Heart left ventricle (tissue), 16 donors: ENCODE results near the gene TTLL5. TPM values are rescaled to one million over a fixed set of nuclear protein-coding genes. Genes with fewer than 3 reads are reported as not detected.

ENCODE experiments used
- ATAC-seq, 4 donors: fragments of 200-7000 bp; cut with Tn5 transposase; one replicate each; pipeline ENCODE4 v1.9.1; 2020 to 2022; ENCODE audit warnings: moderate library complexity in 4 of 4, mild to moderate bottlenecking in 3 of 4, moderate number of reproducible peaks in 1 of 4
- DNase-seq, 5 donors: peaks; one replicate each; pipeline ENCODE4 v3.0.0-alpha.2; 2020
- H3K27ac ChIP-seq, 12 donors: fragments of 200-600 bp; sonication (generic) in 4 of 12; one replicate each; pipeline versions ENCODE4 v1.5.0 to v1.8.0; 2016 to 2022; ENCODE audit warnings: mild to moderate bottlenecking in 2 of 12
- H3K27me3 ChIP-seq, 9 donors: fragments of 200-600 bp; sonication (generic) in 2 of 9; one replicate each; pipeline versions ENCODE4 v1.5.1 to v1.8.0; 2016 to 2022; ENCODE audit warnings: mild to moderate bottlenecking in 3 of 9
- H3K36me3 ChIP-seq, 9 donors: fragments of 200-600 bp; sonication (generic) in 2 of 9; one replicate each; pipeline versions ENCODE4 v1.5.0 to v1.8.0; 2018 to 2022; ENCODE audit warnings: mild to moderate bottlenecking in 2 of 9
- H3K4me1 ChIP-seq, 12 donors: fragments of 200-600 bp; sonication (generic) in 4 of 12; one replicate each; pipeline versions ENCODE4 v1.5.0 to v1.8.0; 2016 to 2022; ENCODE audit warnings: mild to moderate bottlenecking in 3 of 12
- H3K4me3 ChIP-seq, 12 donors: fragments of 200-600 bp; sonication (generic) in 4 of 12; one replicate each; pipeline versions ENCODE4 v1.5.0 to v1.8.0; 2017 to 2022; ENCODE audit warnings: mild to moderate bottlenecking in 9 of 12, moderate library complexity in 4 of 12
- H3K9me3 ChIP-seq, 12 donors: fragments of 200-600 bp; sonication (generic) in 4 of 12; one replicate each; pipeline versions ENCODE4 v1.5.0 to v1.8.0; 2016 to 2022; ENCODE audit warnings: mild to moderate bottlenecking in 1 of 12
- POLR2A ChIP-seq, 2 donors: fragments of 450-650 bp; IDR thresholded peaks; one replicate each; pipeline ENCODE4 v1.6.1; 2017; ENCODE audit warnings: antibody characterized with exemption in 2 of 2, mild to moderate bottlenecking in 2 of 2, moderate library complexity in 2 of 2
- WGBS, 4 donors: extraction: QIAGEN DNeasy Blood & Tissue Kit in 2 of 4; methylation state at CpG; one replicate each; pipeline versions ENCODE4 v1.1.5 to v1.1.7; 2013 to 2018; 5-methylcytosine and 5-hydroxymethylcytosine counted together
- intact Hi-C, 10 donors: fragments of 100-400 bp; cut with DNase I; formaldehyde crosslinking; loops; one replicate each; pipeline versions ENCODE4 v1.11.1 to v1.14.2; 2022
- polyA plus RNA-seq, 2 donors: library from polyadenylated mRNA; stranded (reverse); fragments of 200-250 nt; gene quantifications; one replicate each; pipeline ENCODE4 v1.2.3, GENCODE V29; 2013
- total RNA-seq, 9 donors: library from RNA; depleted of rRNA in 2 of 9; stranded (reverse); fragments of >200 nt in 2 of 9; fragmentation: NEBNext Ultra II Directional in 3 of 9; extraction: Animal tissue kit (Norgen Biotek cat#: 25700) in 3 of 9; gene quantifications; one replicate each; pipeline versions ENCODE4 v1.1.0 to v1.2.4, GENCODE V29; 2016 to 2023
- TF ChIP-seq, protein P1 (sequence below), 12 donors: fragments of 200-600 bp; sonication (generic) in 4 of 12; IDR thresholded peaks; one replicate each; pipeline versions ENCODE4 v1.5.0 to v1.8.0; 2018 to 2022; ENCODE audit warnings: antibody characterized with exemption in 12 of 12, mild to moderate bottlenecking in 5 of 12
- donor health status: ischemic (EF 13 %, LVEDD 7.1; RV severe dilation, severe dysfunction).
- donor health status: healthy with polysubstance abuse.
- donor health status: DM: no; HTN: yes; CAD: no.
- donor health status: DM: no; HTN: no; CAD: no.
- donor health status: ischemic (EF 25% LVEDD 6.9; RV normal size, moderate dysfunction).
- donor health status: ischemic (EF 25% LVEDD 5.7; RV mildly dilated, moderate dysfunction).
- donor health status: healthy.
- donor health status: DM: yes; HTN: yes; CAD: no.
- donor health status: ischemic (EF 35%, LVEDD 5.7; RV mildly dilated, moderate dysfunction).
- donor health status: nonischemic (EF 11% LVEDD 7.7; RV severe dilation, severe dysfunction).
- donor health status: DM: yes; HTN: yes; CAD: no.
- donor health status: PGD.
- donor health status: ischemic (EF 29% LVEDD 5.4; RV normal size, mild dysfunction).
- donor health status: nonischemic (EF 23%, LVEDD 6.1; RV moderate dilation, normal function).

The TTLL5 gene
- total and polyA plus RNA-seq, 11 donors, result 6.2 to 24.6 (median 15.8) TPM

DNA sequence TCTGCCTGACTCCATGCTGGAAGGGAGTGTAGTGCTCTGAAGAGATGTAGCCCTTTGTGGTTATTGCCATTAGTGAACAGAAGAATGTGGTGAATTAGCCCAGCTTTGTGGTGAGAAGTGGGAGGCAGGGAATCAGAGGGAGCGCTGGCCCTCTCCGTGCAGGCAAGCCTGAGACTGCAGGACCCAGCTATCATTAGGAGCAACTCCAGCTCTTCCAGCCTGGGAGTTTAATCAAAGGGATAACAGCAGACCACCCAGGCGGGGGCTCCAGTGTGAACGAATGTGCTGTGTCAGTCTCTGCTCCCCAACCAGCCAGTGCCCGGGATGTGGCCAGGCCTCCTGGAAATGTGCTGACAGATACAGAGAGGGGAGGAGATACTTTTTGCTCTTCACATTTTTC, 142.7 kb downstream of the TTLL5 start:
- H3K36me3 ChIP-seq, result peaks cover 0 to 25% (median 0%) of the 10 kb centered on the region in 9 donors
- no peak for TF ChIP-seq POLR2A (IDR thresholded peaks at IDR 0.05)
- TF ChIP-seq, protein P1, sequence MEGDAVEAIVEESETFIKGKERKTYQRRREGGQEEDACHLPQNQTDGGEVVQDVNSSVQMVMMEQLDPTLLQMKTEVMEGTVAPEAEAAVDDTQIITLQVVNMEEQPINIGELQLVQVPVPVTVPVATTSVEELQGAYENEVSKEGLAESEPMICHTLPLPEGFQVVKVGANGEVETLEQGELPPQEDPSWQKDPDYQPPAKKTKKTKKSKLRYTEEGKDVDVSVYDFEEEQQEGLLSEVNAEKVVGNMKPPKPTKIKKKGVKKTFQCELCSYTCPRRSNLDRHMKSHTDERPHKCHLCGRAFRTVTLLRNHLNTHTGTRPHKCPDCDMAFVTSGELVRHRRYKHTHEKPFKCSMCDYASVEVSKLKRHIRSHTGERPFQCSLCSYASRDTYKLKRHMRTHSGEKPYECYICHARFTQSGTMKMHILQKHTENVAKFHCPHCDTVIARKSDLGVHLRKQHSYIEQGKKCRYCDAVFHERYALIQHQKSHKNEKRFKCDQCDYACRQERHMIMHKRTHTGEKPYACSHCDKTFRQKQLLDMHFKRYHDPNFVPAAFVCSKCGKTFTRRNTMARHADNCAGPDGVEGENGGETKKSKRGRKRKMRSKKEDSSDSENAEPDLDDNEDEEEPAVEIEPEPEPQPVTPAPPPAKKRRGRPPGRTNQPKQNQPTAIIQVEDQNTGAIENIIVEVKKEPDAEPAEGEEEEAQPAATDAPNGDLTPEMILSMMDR (IDR thresholded peaks at IDR 0.05), result no peak
- 68 to 76% (median 72%) methylated on average over 5 of the region's 5 CpGs for WGBS, 4 donors
- no peaks in the 10 kb centered on the region for H3K27me3 ChIP-seq
- DNase-seq, result no peak
- peaks cover 0 to 17% (median 0%) of the 10 kb centered on the region in 12 donors for H3K9me3 ChIP-seq
- peak in 1 of 4 donors; percentile 14 for ATAC-seq
- H3K27ac ChIP-seq, result peak overlapping the region in 1 of 12 donors; percentile 65
- intact Hi-C loops, result loop anchor here in 4 of 10 donors (5.0 to 10.0 kb wide), 4 partner anchors 61 to 179 kb away; partner anchors contain the start of gene TGFB3 (in 1 of the 4)
- peaks cover 0 to 34% (median 16%) of the 10 kb centered on the region in 12 donors for H3K4me1 ChIP-seq
- no peak overlapping the region for H3K4me3 ChIP-seq

- no peaks in the 10 kb centered on the region for H3K27me3 ChIP-seq
- intact Hi-C loops, result loop anchor here in 4 of 10 donors (5.0 to 10.0 kb wide), 4 partner anchors 60 to 178 kb away; partner anchors contain the start of gene TGFB3 (in 1 of the 4)
- WGBS, 4 donors, result 39 to 53% (median 51%) methylated on average over 2 of the region's 2 CpGs
- peaks cover 0 to 10% (median 0%) of the 10 kb centered on the region in 12 donors for H3K9me3 ChIP-seq
- ATAC-seq (peak in 3 of 4 donors; percentile 31 to 79 (median 73)), DNase-seq (no peak)
- H3K27ac ChIP-seq, result peak overlapping the region in 8 of 12 donors; percentile 10 to 74 (median 50)
- peaks cover 0 to 16% (median 0%) of the 10 kb centered on the region in 9 donors for H3K36me3 ChIP-seq
- H3K4me3 ChIP-seq, result no peak overlapping the region
- TF ChIP-seq POLR2A (IDR thresholded peaks at IDR 0.05), result no peak
- TF ChIP-seq, protein P1 (IDR thresholded peaks at IDR 0.05), result no peak
- H3K4me1 ChIP-seq, result peaks cover 0 to 34% (median 16%) of the 10 kb centered on the region in 12 donors
Observed at GRCh38 chr14:75804570-75805275, 143.7 kb downstream of the TTLL5 start.

GRCh38 chr14:75805646-75806045, 144.6 kb downstream of the TTLL5 start:
- H3K4me3 ChIP-seq, result no peak overlapping the region
- H3K27me3 ChIP-seq, result no peaks in the 10 kb centered on the region
- H3K36me3 ChIP-seq, result peaks cover 0 to 7% (median 0%) of the 10 kb centered on the region in 9 donors
- H3K4me1 ChIP-seq, result peaks cover 0 to 34% (median 16%) of the 10 kb centered on the region in 12 donors
- intact Hi-C loops, result loop anchor here in 2 of 10 donors (10.0 kb wide), 2 partner anchors 59 to 169 kb away; no protein-coding TSS in a partner anchor
- no peak for ATAC-seq
- no peak for TF ChIP-seq POLR2A (IDR thresholded peaks at IDR 0.05)
- TF ChIP-seq, protein P1 (IDR thresholded peaks at IDR 0.05), result no peak
- peak overlapping the region in 9 of 12 donors; percentile 28 to 74 (median 65) for H3K27ac ChIP-seq
- DNase-seq, result no peak
- peaks cover 0 to under 1% (median 0%) of the 10 kb centered on the region in 12 donors for H3K9me3 ChIP-seq

- DNase-seq (peak in 2 of 5 donors; percentile 35 to 49), ATAC-seq (peak; percentile 75 to 84 (median 80))
- peaks cover 0 to 34% (median 16%) of the 10 kb centered on the region in 12 donors for H3K4me1 ChIP-seq
- TF ChIP-seq POLR2A (IDR thresholded peaks at IDR 0.05), result no peak
- TF ChIP-seq, protein P1 (IDR thresholded peaks at IDR 0.05), result no peak
- 43 to 65% (median 52%) methylated on average over 2 of the region's 2 CpGs for WGBS, 4 donors
- no peaks in the 10 kb centered on the region for H3K27me3 ChIP-seq
- peak overlapping the region in 10 of 12 donors; percentile 19 to 74 (median 65) for H3K27ac ChIP-seq
- H3K4me3 ChIP-seq, result no peak overlapping the region
- H3K9me3 ChIP-seq, result no peaks in the 10 kb centered on the region
- intact Hi-C loops, result loop anchor here in 2 of 10 donors (10.0 kb wide), 2 partner anchors 58 to 168 kb away; no protein-coding TSS in a partner anchor
- H3K36me3 ChIP-seq, result peaks cover 0 to 8% (median 0%) of the 10 kb centered on the region in 9 donors
Observed at GRCh38 chr14:75806352-75806832, 145.3 kb downstream of the TTLL5 start.
